ENCODE data around the gene EVPLL. TPM values are rescaled to one million over a fixed set of nuclear protein-coding genes. Genes with fewer than 3 reads are reported as not detected.
A peak's percentile ranks its signal among the peaks of the same experiment; 100 is the strongest.

Gene EVPLL
- total and polyA plus RNA-seq, 9 of the 15 experiments (the other 6 are each of a cell fraction or from before 2014, with no cell fraction given), result not detected

GRCh38 chr17:18382441-18383078 is 5.0 kb downstream of the EVPLL start:
- peak in 2 of 4 experiments; percentile 0 for DNase-seq (ENCODE audit: extremely low read depth in 1 of 4, low spot score in 3 of 4)
- H3K4me2 ChIP-seq (ENCODE audit: insufficient read depth, low read length), result no peak overlapping the region
- no TSS peak for BruUV-seq (replicated peaks)
- H3K36me3 ChIP-seq (ENCODE audit: control insufficient read depth, insufficient read depth, low read length), result no peaks in the 10 kb centered on the region
- no peak overlapping the region for H3K9ac ChIP-seq (ENCODE audit: insufficient read depth in 1 of 2, low read depth in 2 of 2, low read length in 2 of 2)
- peaks cover 0 to 28% of the 10 kb centered on the region in 2 experiments; a peak in 2 of 5 replicates for H3K4me1 ChIP-seq (replicated peaks in 1 of 2; ENCODE audit: control insufficient read depth in 2 of 2, insufficient read depth in 2 of 2, low read length in 2 of 2)
- no peaks in the 10 kb centered on the region for H3K9me3 ChIP-seq (replicated peaks; ENCODE audit: control insufficient read depth, insufficient read depth, low read depth, low read length)
- H3K79me2 ChIP-seq (ENCODE audit: control insufficient read depth, insufficient read depth, low read length), result no peaks in the 10 kb centered on the region
- no peaks in the 10 kb centered on the region for H4K20me1 ChIP-seq (replicated peaks; ENCODE audit: control insufficient read depth, insufficient read depth, low read length)
- H3K27me3 ChIP-seq (ENCODE audit: control insufficient read depth in 2 of 2, insufficient read depth in 2 of 2, low read length in 2 of 2), result peaks cover 0 to 21% of the 10 kb centered on the region in 2 experiments; a peak in 2 of 5 replicates
- H3K9me1 ChIP-seq (ENCODE audit: control insufficient read depth, insufficient read depth, low read length), result no peaks in the 10 kb centered on the region
- H3K4me3 ChIP-seq, result no peak overlapping the region
- ChIA-PET CTCF (ENCODE audit: low intra/inter-chr PET ratio) (no interaction called here), POLR2A (interaction anchor here (0.6 kb wide), 1 partner anchor 1565 kb away, joined by 3 read pairs; no protein-coding TSS in a partner anchor)
- in situ Hi-C loops (cut with MboI), result no loop called here
- intact Hi-C loops (cut with micrococcal nuclease), result no loop called here
- no peak for TF ChIP-seq USF1 (CRISPR knock-in tag; IDR thresholded peaks at IDR 0.05)
- no peak for TF ChIP-seq RHOXF2B (CRISPR knock-in tag; conservative IDR thresholded peaks at IDR 0.05)
- no peak for TF ChIP-seq ZMIZ1 (IDR thresholded peaks at IDR 0.05; ENCODE audit: low read depth in 2 of 2, low read length in 2 of 2)
- TF ChIP-seq DIDO1 (tag; IDR thresholded peaks at IDR 0.05; ENCODE audit: low read depth), result no peak
- no peak for TF ChIP-seq ZNF655 (CRISPR knock-in tag; IDR thresholded peaks at IDR 0.05)
- TF ChIP-seq GABPB2 (CRISPR knock-in tag; conservative IDR thresholded peaks at IDR 0.05), result no peak
- TF ChIP-seq ZNF212 (CRISPR knock-in tag; IDR thresholded peaks at IDR 0.05), result no peak
- no peak for TF ChIP-seq ZFX (CRISPR knock-in tag; IDR thresholded peaks at IDR 0.05)
- no peak for TF ChIP-seq ESRRA (IDR thresholded peaks at IDR 0.05; ENCODE audit: borderline replicate concordance, low read depth)
- no peak for TF ChIP-seq SRSF7 (optimal IDR thresholded peaks at IDR 0.05; ENCODE audit: low read depth, low read length)
- TF ChIP-seq ZNF444 (CRISPR knock-in tag; IDR thresholded peaks at IDR 0.05), result no peak
- no peak for TF ChIP-seq FOXP1 (CRISPR knock-in tag; IDR thresholded peaks at IDR 0.05)
- TF ChIP-seq MTA2 (IDR thresholded peaks at IDR 0.05; ENCODE audit: low read depth), result no peak
- TF ChIP-seq ZBTB7A (IDR thresholded peaks at IDR 0.05; ENCODE audit: borderline replicate concordance, control insufficient read depth, low read depth, low read length), result no peak
- no peak for TF ChIP-seq BACH1 (tag; IDR thresholded peaks at IDR 0.05)
- no peak overlapping the region for H2AFZ ChIP-seq (ENCODE audit: low read depth, low read length)
- 11% methylated on average over 16 of the region's 36 CpGs for WGBS (ENCODE audit: insufficient coverage, low coverage, missing lambda C conversion rate)
- ATAC-seq, result no peak
- no peak overlapping the region for H3K27ac ChIP-seq (ENCODE audit: extremely low read depth, low read depth, low read length)
- no peak for FAIRE-seq

All from K562 (cell line).